GM15510 (cell line): ENCODE results near the gene ANAPC2.

Experiments used
- POLR2A ChIP-seq: IDR thresholded peaks from 3 replicates; pipeline ENCODE4 v1.6.1; 2011; ENCODE audit warnings: borderline replicate concordance; ENCODE audit not compliant: insufficient read length; ENCODE audit errors: extremely low read depth

The ANAPC2 gene

GRCh38 chr9:137188490-137189296 is at the start of gene ANAPC2, which contains the start of gene SSNA1:
ANAPC2 (minus strand) TSS chr9:137188560; CDS start chr9:137188532, 28 bp downstream.
SSNA1 (plus strand) TSS chr9:137188676; CDS start chr9:137188727, 51 bp downstream.
- peak; percentile 96 for TF ChIP-seq POLR2A

GRCh38 chr9:137236936-137237421 is 48.6 kb upstream of the ANAPC2 start:
- TF ChIP-seq POLR2A: no peak

GRCh38 chr9:137236238-137236935 is 48.0 kb upstream of the ANAPC2 start:
- TF ChIP-seq POLR2A: peak; percentile 26

GRCh38 chr9:137235424-137236237 is 47.3 kb upstream of the ANAPC2 start:
- TF ChIP-seq POLR2A: no peak

- TF ChIP-seq POLR2A: no peak
Observed at GRCh38 chr9:137234758-137235423, 46.5 kb upstream of the ANAPC2 start.

GRCh38 chr9:137234055-137234697 is 45.8 kb upstream of the ANAPC2 start:
- TF ChIP-seq POLR2A: no peak

GRCh38 chr9:137233143-137233980 is 45.0 kb upstream of the ANAPC2 start:
- no peak for TF ChIP-seq POLR2A

- no peak for TF ChIP-seq POLR2A
Observed at GRCh38 chr9:137232510-137232909, 44.1 kb upstream of the ANAPC2 start.

GRCh38 chr9:137232101-137232500 is 43.7 kb upstream of the ANAPC2 start:
- no peak for TF ChIP-seq POLR2A

GRCh38 chr9:137231372-137232039 is 43.1 kb upstream of the ANAPC2 start:
- TF ChIP-seq POLR2A: no peak

- TF ChIP-seq POLR2A: no peak
Observed at GRCh38 chr9:137230705-137231371, 42.5 kb upstream of the ANAPC2 start, which contains the start of gene SLC34A3. SLC34A3 (plus strand) TSS chr9:137230901; CDS start chr9:137231703, 802 bp downstream.
